OCI-LY7 (cell line): ENCODE results near the gene MERTK.

Experiments
- CTCF ChIP-seq: fragments of 200-600 bp; sonication (generic); conservative IDR thresholded peaks from 2 replicates; pipeline ENCODE4 v1.5.1; 2014; ENCODE audit warnings: mild to moderate bottlenecking, antibody characterized with exemption, low read length, moderate library complexity, mixed read lengths
- EZH2phosphoT487 ChIP-seq: fragments of 200-600 bp; sonication (generic); IDR thresholded peaks from 2 replicates; pipeline ENCODE4 v1.6.1; 2018; ENCODE audit warnings: low read depth, borderline replicate concordance, mild to moderate bottlenecking, mixed run types, antibody characterized with exemption, low read length, moderate library complexity, mixed read lengths

GRCh38 chr2:111985514-111985913 lies 87.1 kb downstream of the MERTK start:
- no peak for TF ChIP-seq CTCF
- no peak for TF ChIP-seq EZH2phosphoT487
